Measurements from ENCODE around the gene EPB41L4B. TPM values are rescaled to one million over a fixed set of nuclear protein-coding genes. Genes with fewer than 3 reads are reported as not detected.

The EPB41L4B gene
- total and polyA plus RNA-seq, 5 donors = 11.2 to 39.2 (median 23.3) TPM

DNA sequence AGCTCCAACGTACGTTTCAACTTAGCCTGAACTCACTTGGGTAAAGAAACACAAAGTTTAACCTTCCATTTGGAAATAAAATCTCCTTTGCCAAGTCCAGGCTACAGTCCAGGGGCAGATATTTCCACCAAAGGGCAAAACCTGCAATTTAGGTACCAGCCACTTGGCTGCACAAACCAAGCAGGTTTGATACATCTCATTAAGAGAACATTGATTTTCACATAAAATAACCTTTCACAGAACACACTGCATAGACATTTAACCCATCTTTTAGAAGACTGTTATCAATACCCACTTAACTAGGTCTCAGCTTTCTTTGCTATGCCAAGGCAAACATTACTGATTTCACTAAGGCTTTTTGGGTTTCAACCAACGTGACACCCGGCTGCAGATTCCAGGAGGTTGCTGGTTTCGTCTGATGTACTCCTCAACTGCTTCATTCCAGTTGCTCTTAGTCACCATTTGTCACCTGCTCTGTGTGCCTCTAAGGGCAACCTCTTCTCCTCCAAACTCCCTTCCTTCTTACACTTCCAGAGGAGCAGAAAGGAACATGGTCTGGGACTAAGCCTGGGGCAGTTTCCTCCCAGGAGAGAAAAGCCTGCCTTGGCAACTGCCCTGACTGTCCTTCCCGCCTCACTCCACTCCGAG lies 67.1 kb downstream of the EPB41L4B start:
- peak; percentile 30 to 45 for ATAC-seq
- no peaks in the 10 kb centered on the region for H3K9me3 ChIP-seq (ENCODE audit: control insufficient read depth, low read length)
- peak overlapping the region; percentile 32 for H3K27ac ChIP-seq (ENCODE audit: low read length)
- H3K4me3 ChIP-seq (ENCODE audit: low read length) = no peak overlapping the region
- H3K4me1 ChIP-seq (ENCODE audit: control insufficient read depth, insufficient read depth, low read length) = peaks cover 3% of the 10 kb centered on the region
- 46% methylated on average over 7 of the region's 7 CpGs for WGBS
- no peaks in the 10 kb centered on the region for H3K27me3 ChIP-seq (ENCODE audit: control insufficient read depth, insufficient read depth)
- intact Hi-C loops (cut with DNase I) = no loop called here
- DNase-seq = no peak

- ATAC-seq (no peak), DNase-seq (no peak)
- no peaks in the 10 kb centered on the region for H3K9me3 ChIP-seq (ENCODE audit: control insufficient read depth, low read length)
- 91% methylated on average over 11 of the region's 11 CpGs for WGBS
- no peaks in the 10 kb centered on the region for H3K27me3 ChIP-seq (ENCODE audit: control insufficient read depth, insufficient read depth)
- peak overlapping the region; percentile 37 for H3K27ac ChIP-seq (ENCODE audit: low read length)
- intact Hi-C loops (cut with DNase I) = no loop called here
- H3K4me1 ChIP-seq (ENCODE audit: control insufficient read depth, insufficient read depth, low read length) = peaks cover 3% of the 10 kb centered on the region
- H3K4me3 ChIP-seq (ENCODE audit: low read length) = no peak overlapping the region
Measured at GRCh38 chr9:109253241-109253636, 67.6 kb downstream of the EPB41L4B start.

DNA sequence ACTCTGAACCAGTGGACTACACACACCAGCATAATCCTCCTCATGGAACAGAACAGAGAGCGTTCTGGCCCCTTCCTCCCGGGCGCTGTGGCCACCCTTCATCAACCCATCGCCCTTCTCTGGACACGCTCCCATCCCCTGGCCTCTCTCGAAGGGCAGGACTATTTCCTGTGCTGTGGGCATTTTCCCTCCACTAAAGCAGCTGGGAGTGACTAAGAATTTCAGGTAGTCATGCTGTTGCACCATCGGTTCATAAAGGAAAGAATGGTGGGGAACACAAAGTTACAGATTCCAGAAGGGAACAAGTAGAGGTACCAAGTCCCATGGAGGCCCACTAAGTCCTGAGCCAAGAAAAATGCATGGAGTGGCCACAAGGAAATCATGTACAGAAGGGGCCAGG lies 68.6 kb downstream of the EPB41L4B start:
- H3K27ac ChIP-seq (ENCODE audit: low read length) = no peak overlapping the region
- H3K4me1 ChIP-seq (ENCODE audit: control insufficient read depth, insufficient read depth, low read length) = peaks cover 3% of the 10 kb centered on the region
- H3K27me3 ChIP-seq (ENCODE audit: control insufficient read depth, insufficient read depth) = no peaks in the 10 kb centered on the region
- no peaks in the 10 kb centered on the region for H3K9me3 ChIP-seq (ENCODE audit: control insufficient read depth, low read length)
- no peak overlapping the region for H3K4me3 ChIP-seq (ENCODE audit: low read length)
- ATAC-seq = no peak
- WGBS = 96% methylated on average over 7 of the region's 7 CpGs
- intact Hi-C loops (cut with DNase I) = no loop called here
- DNase-seq = no peak

GRCh38 chr9:109251776-109252106 lies 69.1 kb downstream of the EPB41L4B start:
- H3K9me3 ChIP-seq (ENCODE audit: control insufficient read depth, low read length) = no peaks in the 10 kb centered on the region
- 92% methylated on average over 5 of the region's 5 CpGs for WGBS
- DNase-seq (no peak), ATAC-seq (no peak)
- H3K27ac ChIP-seq (ENCODE audit: low read length) = no peak overlapping the region
- no peak overlapping the region for H3K4me3 ChIP-seq (ENCODE audit: low read length)
- H3K4me1 ChIP-seq (ENCODE audit: control insufficient read depth, insufficient read depth, low read length) = peaks cover 3% of the 10 kb centered on the region
- intact Hi-C loops (cut with DNase I) = no loop called here
- no peaks in the 10 kb centered on the region for H3K27me3 ChIP-seq (ENCODE audit: control insufficient read depth, insufficient read depth)

- Histone ChIP-seq H3K27ac (ENCODE audit: low read length) (peak overlapping the region; percentile 39), H3K4me1 (ENCODE audit: control insufficient read depth, insufficient read depth, low read length) (peaks cover 3% of the 10 kb centered on the region), H3K27me3 (ENCODE audit: control insufficient read depth, insufficient read depth) (no peaks in the 10 kb centered on the region), H3K9me3 (ENCODE audit: control insufficient read depth, low read length) (no peaks in the 10 kb centered on the region), H3K4me3 (ENCODE audit: low read length) (no peak overlapping the region)
- ATAC-seq (peak; percentile 61 to 90), DNase-seq (peak; percentile 51 to 73 (median 62))
- WGBS = 75% methylated on average over 10 of the region's 10 CpGs
- intact Hi-C loops (cut with DNase I) = no loop called here
Measured at GRCh38 chr9:109251080-109251775, 69.6 kb downstream of the EPB41L4B start.

DNA sequence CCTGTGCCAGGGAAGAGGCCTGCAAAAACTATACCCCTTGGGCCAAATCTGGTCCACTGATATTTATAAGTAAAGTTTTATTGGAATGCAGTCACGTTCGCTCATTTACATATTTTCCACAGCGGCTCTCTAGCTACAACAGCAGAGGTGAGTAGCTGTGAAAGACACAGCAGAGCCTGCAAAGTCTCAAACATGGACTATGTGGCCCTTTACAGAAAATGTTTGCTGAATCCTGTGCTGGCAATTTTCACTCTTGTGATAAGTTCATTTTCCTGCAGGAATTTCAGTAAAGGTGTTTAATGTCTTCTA lies 70.1 kb downstream of the EPB41L4B start:
- intact Hi-C loops (cut with DNase I) = no loop called here
- Histone ChIP-seq H3K27ac (ENCODE audit: low read length) (no peak overlapping the region), H3K27me3 (ENCODE audit: control insufficient read depth, insufficient read depth) (no peaks in the 10 kb centered on the region), H3K4me1 (ENCODE audit: control insufficient read depth, insufficient read depth, low read length) (peaks cover 3% of the 10 kb centered on the region), H3K9me3 (ENCODE audit: control insufficient read depth, low read length) (no peaks in the 10 kb centered on the region), H3K4me3 (ENCODE audit: low read length) (no peak overlapping the region)
- DNase-seq (no peak), ATAC-seq (no peak)
- 92% methylated on average over 3 of the region's 3 CpGs for WGBS

GRCh38 chr9:109250311-109250741 lies 70.5 kb downstream of the EPB41L4B start:
- DNase-seq (no peak), ATAC-seq (no peak)
- WGBS = 94% methylated on average over 12 of the region's 12 CpGs
- intact Hi-C loops (cut with DNase I) = no loop called here
- Histone ChIP-seq H3K27ac (ENCODE audit: low read length) (no peak overlapping the region), H3K4me1 (ENCODE audit: control insufficient read depth, insufficient read depth, low read length) (peaks cover 3% of the 10 kb centered on the region), H3K27me3 (ENCODE audit: control insufficient read depth, insufficient read depth) (no peaks in the 10 kb centered on the region), H3K4me3 (ENCODE audit: low read length) (no peak overlapping the region), H3K9me3 (ENCODE audit: control insufficient read depth, low read length) (no peaks in the 10 kb centered on the region)

DNA sequence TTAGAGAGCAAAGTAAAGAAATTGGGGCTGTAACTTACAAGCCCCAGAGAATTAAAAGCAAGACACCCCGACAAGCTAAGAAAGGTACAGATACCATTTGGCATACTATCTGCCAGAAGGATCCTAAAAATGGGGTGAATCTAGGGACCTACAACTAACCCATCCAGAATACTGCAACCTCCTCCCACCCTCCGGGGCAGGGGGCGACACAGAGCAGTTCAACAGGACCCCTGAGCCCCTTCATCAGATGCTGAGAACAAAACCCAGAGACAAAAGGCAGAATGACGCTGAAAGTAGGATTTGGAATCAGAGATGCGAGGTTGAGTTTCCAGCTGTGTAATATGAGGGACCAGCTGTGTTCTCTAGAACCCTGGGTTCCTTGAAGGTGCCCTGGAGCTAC lies 71.2 kb downstream of the EPB41L4B start:
- ATAC-seq = no peak
- no peaks in the 10 kb centered on the region for H3K27me3 ChIP-seq (ENCODE audit: control insufficient read depth, insufficient read depth)
- H3K27ac ChIP-seq (ENCODE audit: low read length) = no peak overlapping the region
- no peaks in the 10 kb centered on the region for H3K9me3 ChIP-seq (ENCODE audit: control insufficient read depth, low read length)
- no peak overlapping the region for H3K4me3 ChIP-seq (ENCODE audit: low read length)
- 87% methylated on average over 5 of the region's 5 CpGs for WGBS
- peaks cover 3% of the 10 kb centered on the region for H3K4me1 ChIP-seq (ENCODE audit: control insufficient read depth, insufficient read depth, low read length)
- intact Hi-C loops (cut with DNase I) = no loop called here
- no peak for DNase-seq

- intact Hi-C loops (cut with DNase I) = no loop called here
- Histone ChIP-seq H3K9me3 (ENCODE audit: control insufficient read depth, low read length) (no peaks in the 10 kb centered on the region), H3K27me3 (ENCODE audit: control insufficient read depth, insufficient read depth) (no peaks in the 10 kb centered on the region), H3K4me3 (ENCODE audit: low read length) (no peak overlapping the region), H3K4me1 (ENCODE audit: control insufficient read depth, insufficient read depth, low read length) (peaks cover 3% of the 10 kb centered on the region), H3K27ac (ENCODE audit: low read length) (no peak overlapping the region)
- 72% methylated on average over 7 of the region's 7 CpGs for WGBS
- DNase-seq (no peak), ATAC-seq (no peak)
Measured at GRCh38 chr9:109248133-109248581, 72.7 kb downstream of the EPB41L4B start.

DNA sequence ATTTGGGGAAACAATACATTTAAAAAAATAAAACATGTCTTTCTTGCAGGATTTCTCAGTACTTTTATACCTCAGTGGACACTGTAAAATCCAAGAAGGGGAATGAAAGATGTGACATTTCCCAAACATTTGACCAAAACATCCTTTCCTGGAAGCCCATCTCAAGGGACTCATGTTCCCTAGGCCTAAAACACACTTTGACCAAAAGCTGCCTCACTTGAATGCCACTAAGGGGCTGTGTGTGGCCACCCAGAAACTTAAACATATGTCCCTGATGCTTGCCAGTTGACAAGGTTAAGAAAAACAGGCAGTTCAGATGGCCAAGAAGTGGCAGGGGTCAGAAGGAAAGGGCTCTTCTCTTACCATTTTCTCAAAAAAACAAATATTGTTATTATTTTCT lies 73.6 kb downstream of the EPB41L4B start:
- Histone ChIP-seq H3K27me3 (ENCODE audit: control insufficient read depth, insufficient read depth) (no peaks in the 10 kb centered on the region), H3K27ac (ENCODE audit: low read length) (no peak overlapping the region), H3K4me1 (ENCODE audit: control insufficient read depth, insufficient read depth, low read length) (peaks cover 3% of the 10 kb centered on the region), H3K9me3 (ENCODE audit: control insufficient read depth, low read length) (no peaks in the 10 kb centered on the region), H3K4me3 (ENCODE audit: low read length) (no peak overlapping the region)
- DNase-seq = no peak
- intact Hi-C loops (cut with DNase I) = no loop called here
- ATAC-seq = no peak

- intact Hi-C loops (cut with DNase I) = no loop called here
Measured at GRCh38 chr9:109246533-109246932, 74.3 kb downstream of the EPB41L4B start.

More at GRCh38 chr9:109246533-109246932, 74.3 kb downstream of the EPB41L4B start:
- ATAC-seq (no peak), DNase-seq (no peak)
- H3K27ac ChIP-seq (ENCODE audit: low read length) = peak overlapping the region; percentile 20
- H3K9me3 ChIP-seq (ENCODE audit: control insufficient read depth, low read length) = no peaks in the 10 kb centered on the region
- no peaks in the 10 kb centered on the region for H3K27me3 ChIP-seq (ENCODE audit: control insufficient read depth, insufficient read depth)
- peaks cover 1% of the 10 kb centered on the region for H3K4me1 ChIP-seq (ENCODE audit: control insufficient read depth, insufficient read depth, low read length)
- WGBS = 94% methylated on average over 6 of the region's 6 CpGs
- no peak overlapping the region for H3K4me3 ChIP-seq (ENCODE audit: low read length)

All from right cardiac atrium (tissue), 5 donors.